Cardiac fibroblast (primary cell): Measurements from ENCODE around the gene LYZL2.
"Not testable (repeated sequence)": the region's sequence is repeated elsewhere in the genome, so short reads cannot be mapped to it uniquely, and the experiment has no call there.

Experiments
- DNase-seq, 2 donors: peaks; one replicate each; pipeline versions ENCODE4 v3.0.0 to v3.0.0-alpha.2; 2010; ENCODE audit warnings: low read depth in 2 of 2
- H3K4me3 ChIP-seq, 2 donors: replicated peaks in 1 of 2; 1 replicate in 1 of 2; 2 replicates in 1 of 2; pipeline ENCODE4 v1.5.1; 2011; ENCODE audit warnings: low read depth in 2 of 2, low read length in 2 of 2, mild to moderate bottlenecking in 2 of 2, moderate library complexity in 1 of 2
- TF ChIP-seq, protein P1 (sequence below): IDR thresholded peaks from one replicate; pipeline ENCODE4 v1.5.1; 2011; ENCODE audit warnings: low read depth, mild to moderate bottlenecking, low read length, inconsistent platforms

LYZL2 gene

DNA sequence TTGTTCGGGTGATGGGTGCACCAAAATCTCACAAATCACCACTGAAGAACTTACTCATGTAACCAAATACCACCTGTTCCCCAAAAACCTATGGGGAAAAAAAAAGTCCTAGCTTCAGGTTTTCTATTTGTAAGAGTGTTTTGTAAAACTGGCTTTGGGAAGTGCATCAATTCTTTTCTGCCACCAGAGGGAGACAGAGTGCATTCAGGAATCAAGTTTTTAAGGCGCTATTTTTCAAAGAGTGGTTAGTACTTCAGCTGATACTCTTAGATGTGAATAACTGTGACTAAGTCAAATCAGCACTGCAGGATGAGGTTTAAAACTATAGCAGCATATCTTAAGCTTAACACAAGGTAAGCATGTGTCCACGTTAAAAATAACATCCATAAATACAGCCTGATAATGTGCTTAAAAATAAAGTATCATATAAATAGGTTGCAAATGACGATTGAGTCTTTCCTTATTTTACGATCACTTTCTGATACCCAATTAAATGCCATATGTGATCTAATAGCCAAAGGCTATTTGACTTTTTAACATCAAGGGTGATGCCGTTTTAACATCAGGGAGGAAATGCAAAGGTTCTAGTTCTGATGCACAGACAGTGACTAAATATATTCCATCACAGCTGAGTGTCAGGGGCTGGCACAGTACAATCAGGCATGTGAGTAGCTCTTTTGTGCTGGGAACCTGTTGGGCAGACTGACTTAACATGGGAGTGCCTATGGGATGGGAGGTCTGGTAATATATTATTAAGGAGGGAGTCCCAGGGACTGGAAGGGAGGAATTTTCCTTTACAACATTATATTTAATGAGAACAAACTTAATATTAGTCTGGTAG, 10.6 kb upstream of the LYZL2 start:
- TF ChIP-seq, protein P1, sequence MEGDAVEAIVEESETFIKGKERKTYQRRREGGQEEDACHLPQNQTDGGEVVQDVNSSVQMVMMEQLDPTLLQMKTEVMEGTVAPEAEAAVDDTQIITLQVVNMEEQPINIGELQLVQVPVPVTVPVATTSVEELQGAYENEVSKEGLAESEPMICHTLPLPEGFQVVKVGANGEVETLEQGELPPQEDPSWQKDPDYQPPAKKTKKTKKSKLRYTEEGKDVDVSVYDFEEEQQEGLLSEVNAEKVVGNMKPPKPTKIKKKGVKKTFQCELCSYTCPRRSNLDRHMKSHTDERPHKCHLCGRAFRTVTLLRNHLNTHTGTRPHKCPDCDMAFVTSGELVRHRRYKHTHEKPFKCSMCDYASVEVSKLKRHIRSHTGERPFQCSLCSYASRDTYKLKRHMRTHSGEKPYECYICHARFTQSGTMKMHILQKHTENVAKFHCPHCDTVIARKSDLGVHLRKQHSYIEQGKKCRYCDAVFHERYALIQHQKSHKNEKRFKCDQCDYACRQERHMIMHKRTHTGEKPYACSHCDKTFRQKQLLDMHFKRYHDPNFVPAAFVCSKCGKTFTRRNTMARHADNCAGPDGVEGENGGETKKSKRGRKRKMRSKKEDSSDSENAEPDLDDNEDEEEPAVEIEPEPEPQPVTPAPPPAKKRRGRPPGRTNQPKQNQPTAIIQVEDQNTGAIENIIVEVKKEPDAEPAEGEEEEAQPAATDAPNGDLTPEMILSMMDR, result peak; percentile 91
- H3K4me3 ChIP-seq, result no peak overlapping the region
- peak; percentile 82 to 88 for DNase-seq

DNA sequence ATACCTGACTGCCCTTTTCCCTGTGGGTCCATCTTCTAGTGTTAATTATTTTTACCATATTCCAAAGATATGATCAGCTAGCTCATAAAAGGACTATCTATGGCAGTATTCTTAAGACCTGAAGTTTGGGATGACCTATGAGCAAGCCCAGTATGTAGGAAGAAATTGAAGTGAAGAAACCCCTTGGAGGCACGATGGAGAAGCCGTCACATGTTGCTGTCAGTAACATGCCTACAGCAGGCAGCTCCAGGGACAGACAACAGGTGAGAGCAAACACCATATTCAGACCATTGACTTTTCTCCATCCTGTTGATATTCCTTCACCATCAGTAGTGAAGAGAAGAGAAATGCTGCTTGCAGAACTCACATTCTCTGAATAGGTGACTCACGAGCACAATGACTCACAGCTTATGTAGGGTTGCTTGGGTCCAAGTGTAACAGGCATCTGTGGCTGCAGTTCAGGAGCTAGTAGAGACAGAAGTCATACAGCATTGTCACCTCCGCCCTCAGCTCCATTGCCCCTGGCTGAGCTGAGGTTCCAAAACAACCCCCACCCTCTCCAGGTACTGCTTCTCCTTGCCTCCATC, 8.4 kb upstream of the LYZL2 start:
- TF ChIP-seq, protein P1, result no peak
- H3K4me3 ChIP-seq, result no peak overlapping the region
- peak; percentile 79 to 91 for DNase-seq

DNA sequence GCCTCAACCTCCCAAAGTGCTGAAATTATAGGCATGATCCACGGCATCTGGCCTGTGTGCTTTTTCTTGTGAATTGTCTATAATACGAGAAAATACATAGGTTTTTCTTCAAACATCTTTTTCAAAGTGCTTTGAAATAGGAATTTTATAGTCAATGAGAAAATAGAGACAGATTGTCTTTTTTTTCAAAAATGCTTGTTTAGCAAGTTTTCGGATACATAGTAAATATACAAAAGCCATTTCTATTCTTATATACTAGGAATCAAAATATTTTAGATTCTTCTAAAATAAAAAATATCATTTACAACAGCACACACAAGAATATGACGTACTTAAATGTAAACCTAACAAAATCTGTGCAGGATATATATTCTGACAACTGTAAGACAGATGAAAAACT, 1.6 kb upstream of the LYZL2 start:
- no peak overlapping the region for H3K4me3 ChIP-seq
- TF ChIP-seq, protein P1, result no peak
- no peak for DNase-seq

DNA sequence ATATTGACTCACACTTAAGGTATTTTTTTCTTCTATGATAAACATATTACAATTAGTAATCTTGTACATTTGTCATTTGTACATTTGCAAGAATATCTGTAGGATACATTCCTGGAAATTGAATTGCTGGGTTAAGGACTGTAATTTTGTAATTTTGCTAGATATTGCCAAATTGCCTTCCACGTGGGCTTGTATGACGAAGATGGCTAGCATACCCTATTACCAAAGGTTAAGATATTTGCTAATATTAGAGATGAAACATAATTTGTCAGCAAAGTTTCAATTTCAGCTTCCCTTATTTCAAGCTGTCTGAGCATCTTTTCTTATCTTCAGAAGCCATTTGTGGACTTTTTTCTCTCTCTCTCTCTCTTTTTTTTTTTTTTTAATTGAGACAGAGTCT, 1.0 kb upstream of the LYZL2 start:
- TF ChIP-seq, protein P1, result no peak
- H3K4me3 ChIP-seq, result no peak overlapping the region
- DNase-seq, result peak; percentile 83 to 92

DNA sequence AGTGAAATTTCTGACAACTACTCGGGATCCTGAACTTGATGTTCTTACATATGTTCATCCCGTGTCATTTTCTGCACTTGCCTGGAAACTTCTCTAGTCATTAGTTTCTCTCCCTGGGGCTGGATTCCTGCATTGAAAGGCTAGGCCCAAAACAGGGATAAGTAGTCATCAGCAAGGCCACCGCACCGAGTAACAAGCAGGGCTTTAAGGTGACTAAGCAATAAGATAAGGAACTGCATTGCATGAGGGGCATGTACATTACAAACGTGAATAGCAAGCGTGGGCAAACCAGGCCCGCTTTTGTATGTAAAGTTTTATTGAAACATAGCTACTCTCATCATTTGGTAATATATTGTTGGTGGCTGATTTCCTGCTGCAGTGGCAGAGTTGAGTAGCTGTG, 977 bp downstream of the LYZL2 start:
- DNase-seq, H3K4me3 ChIP-seq: not testable (repeated sequence)

DNA sequence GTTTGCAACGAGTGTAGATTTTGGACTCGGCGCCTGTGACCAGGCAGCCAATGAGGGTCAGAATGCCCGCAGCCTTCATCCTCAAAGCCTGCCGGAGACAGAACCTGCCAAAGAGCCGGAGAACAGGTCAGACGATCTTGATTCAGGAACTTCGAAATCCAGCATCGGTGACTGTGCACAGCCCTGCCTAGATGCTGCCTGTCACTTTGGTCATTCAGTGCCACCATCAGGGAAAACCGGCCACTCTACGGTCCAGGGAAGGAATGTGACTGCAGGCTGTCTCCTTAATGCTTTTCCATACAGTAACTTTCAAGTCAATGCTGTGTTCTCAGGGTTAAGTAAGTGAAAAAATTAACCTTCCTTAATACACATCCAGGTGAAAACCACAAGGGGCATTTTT, 2.7 kb downstream of the LYZL2 start:
- H3K4me3 ChIP-seq, DNase-seq: not testable (repeated sequence)

DNA sequence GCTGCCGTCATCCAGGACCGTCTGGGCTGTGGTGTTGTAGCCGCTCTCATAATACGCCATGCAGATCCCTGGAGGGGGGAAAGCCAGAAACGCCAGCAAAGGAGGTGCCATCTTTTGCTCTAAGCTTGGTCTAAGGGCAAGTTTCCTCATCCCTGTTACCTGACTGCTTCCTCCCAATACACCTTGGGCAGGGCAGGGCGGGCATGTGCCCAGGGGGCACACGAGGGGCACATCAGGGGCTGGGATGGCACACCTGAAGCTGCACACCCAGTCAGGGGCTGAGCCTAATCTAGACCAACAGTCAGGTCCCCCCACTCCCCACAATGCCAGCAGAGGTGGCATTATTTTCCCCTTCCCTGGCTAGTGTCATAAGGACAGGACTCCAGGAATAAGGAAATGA, 3.4 kb downstream of the LYZL2 start:
- H3K4me3 ChIP-seq, DNase-seq: not testable (repeated sequence)

DNA sequence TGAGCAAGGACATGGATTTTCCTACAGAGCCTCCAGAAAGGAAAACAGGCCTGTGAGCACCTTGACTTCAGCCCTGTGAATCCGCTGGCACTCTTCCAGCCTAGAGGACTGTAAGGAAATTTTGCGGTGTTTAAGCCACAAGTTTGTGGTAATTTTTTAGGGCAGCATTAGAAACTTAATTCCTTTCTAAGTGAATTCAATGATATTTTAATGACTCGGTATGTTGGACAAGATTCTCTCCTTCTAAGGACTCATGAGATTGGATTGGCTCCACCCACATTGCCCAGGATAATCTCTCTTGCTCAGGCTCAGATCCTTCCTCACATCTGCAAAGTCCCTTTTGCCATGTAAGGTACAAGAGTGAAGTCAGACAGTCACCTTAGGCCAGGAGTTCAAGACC, 4.5 kb downstream of the LYZL2 start:
- TF ChIP-seq, protein P1, result no peak
- H3K4me3 ChIP-seq, result no peak overlapping the region
- peak in 1 of 2 donors; percentile 30 for DNase-seq
